ENCODE measurements around the gene UBE2L6. TPM values are rescaled to one million over a fixed set of nuclear protein-coding genes. Genes with fewer than 3 reads are reported as not detected.

UBE2L6 gene
- total RNA-seq, 1 experiment from 2014 or later: 30.4 TPM

DNA sequence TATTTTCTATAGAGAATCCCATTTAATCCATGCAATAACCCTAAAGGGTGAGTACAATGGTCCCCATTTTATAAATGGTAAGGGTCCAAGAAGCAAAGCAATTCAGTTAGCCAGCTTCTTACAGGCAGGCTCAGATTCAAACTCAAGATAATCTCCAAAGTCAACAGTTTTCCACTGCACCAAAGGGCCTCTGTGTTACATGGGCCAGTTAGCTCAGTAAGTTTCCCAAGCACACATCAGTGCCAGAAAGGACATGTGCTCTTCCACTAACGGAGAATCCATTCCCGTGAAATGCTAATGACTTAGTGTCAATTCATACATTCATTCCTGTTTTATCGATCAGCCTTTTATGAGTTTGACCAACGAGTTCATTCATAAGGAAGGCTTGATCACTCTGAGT is 63.0 kb downstream of the UBE2L6 start:
- POLR2A ChIA-PET (ENCODE audit: low non-redundant PET): no interaction called here
- no peak overlapping the region for H3K27ac ChIP-seq (ENCODE audit: low read depth, low read length, poor library complexity, severe bottlenecking)
- BruUV-seq (replicated peaks): no TSS peak

DNA sequence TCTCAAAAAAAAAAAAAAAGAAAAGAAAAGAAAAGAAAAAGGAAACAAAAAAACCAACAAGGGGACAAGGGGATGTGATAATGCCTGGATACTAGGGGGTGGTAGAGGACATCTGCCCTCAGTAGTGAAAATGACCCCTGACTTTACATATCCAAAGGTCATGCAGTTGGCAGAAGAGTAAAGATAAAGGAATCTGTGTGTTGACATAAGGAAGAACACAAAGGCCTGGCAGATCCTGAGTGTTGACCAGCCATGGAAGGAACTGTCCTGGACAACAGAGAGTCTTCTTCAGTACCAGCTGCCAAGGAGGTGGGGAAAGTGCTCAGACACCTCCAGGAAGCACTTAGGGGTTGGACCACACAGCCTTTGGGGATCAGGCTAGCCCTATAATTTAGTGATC is 64.6 kb downstream of the UBE2L6 start:
- Histone ChIP-seq H3K36me3 (ENCODE audit: insufficient read depth, low read length, poor library complexity, severe bottlenecking) (no peaks in the 10 kb centered on the region), H3K9me3 (ENCODE audit: low read depth, low read length, poor library complexity, severe bottlenecking) (no peaks in the 10 kb centered on the region), H3K27me3 (replicated peaks; ENCODE audit: insufficient read depth, low read depth, low read length, poor library complexity) (no peaks in the 10 kb centered on the region), H3K27ac (ENCODE audit: low read depth, low read length, poor library complexity, severe bottlenecking) (no peak overlapping the region), H3K4me3 (ENCODE audit: low read depth, low read length, poor library complexity, severe bottlenecking) (no peak overlapping the region), H3K4me1 (ENCODE audit: insufficient read depth, low read length, poor library complexity, severe bottlenecking) (peaks cover 16% of the 10 kb centered on the region)
- CTCF ChIA-PET: no interaction called here
- intact Hi-C loops (cut with micrococcal nuclease; ENCODE audit: unreplicated experiment): no loop called here
- TF ChIP-seq, protein P1, sequence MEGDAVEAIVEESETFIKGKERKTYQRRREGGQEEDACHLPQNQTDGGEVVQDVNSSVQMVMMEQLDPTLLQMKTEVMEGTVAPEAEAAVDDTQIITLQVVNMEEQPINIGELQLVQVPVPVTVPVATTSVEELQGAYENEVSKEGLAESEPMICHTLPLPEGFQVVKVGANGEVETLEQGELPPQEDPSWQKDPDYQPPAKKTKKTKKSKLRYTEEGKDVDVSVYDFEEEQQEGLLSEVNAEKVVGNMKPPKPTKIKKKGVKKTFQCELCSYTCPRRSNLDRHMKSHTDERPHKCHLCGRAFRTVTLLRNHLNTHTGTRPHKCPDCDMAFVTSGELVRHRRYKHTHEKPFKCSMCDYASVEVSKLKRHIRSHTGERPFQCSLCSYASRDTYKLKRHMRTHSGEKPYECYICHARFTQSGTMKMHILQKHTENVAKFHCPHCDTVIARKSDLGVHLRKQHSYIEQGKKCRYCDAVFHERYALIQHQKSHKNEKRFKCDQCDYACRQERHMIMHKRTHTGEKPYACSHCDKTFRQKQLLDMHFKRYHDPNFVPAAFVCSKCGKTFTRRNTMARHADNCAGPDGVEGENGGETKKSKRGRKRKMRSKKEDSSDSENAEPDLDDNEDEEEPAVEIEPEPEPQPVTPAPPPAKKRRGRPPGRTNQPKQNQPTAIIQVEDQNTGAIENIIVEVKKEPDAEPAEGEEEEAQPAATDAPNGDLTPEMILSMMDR (conservative IDR thresholded peaks at IDR 0.05; ENCODE audit: low read depth, low read length): no peak
- no peak for TF ChIP-seq EZH2 (IDR thresholded peaks at IDR 0.05; ENCODE audit: borderline replicate concordance, low read depth, low read length, poor library complexity, severe bottlenecking)
- POLR2A ChIA-PET (ENCODE audit: low non-redundant PET): no interaction called here
- DNase-seq (ENCODE audit: low spot score): no peak
- BruUV-seq (replicated peaks): no TSS peak

More for the DNA sequence above, 63.0 kb downstream of the UBE2L6 start:
- H3K4me1 ChIP-seq (ENCODE audit: insufficient read depth, low read length, poor library complexity, severe bottlenecking): peaks cover 12% of the 10 kb centered on the region
- H3K36me3 ChIP-seq (ENCODE audit: insufficient read depth, low read length, poor library complexity, severe bottlenecking): no peaks in the 10 kb centered on the region
- CTCF ChIA-PET: interaction anchor here (0.6 kb wide), 1 partner anchor 119 kb away, joined by 7 read pairs; no protein-coding TSS in a partner anchor
- intact Hi-C loops (cut with micrococcal nuclease; ENCODE audit: unreplicated experiment): no loop called here
- H3K4me3 ChIP-seq (ENCODE audit: low read depth, low read length, poor library complexity, severe bottlenecking): no peak overlapping the region
- no peak for TF ChIP-seq EZH2 (IDR thresholded peaks at IDR 0.05; ENCODE audit: borderline replicate concordance, low read depth, low read length, poor library complexity, severe bottlenecking)
- TF ChIP-seq, protein P1 (conservative IDR thresholded peaks at IDR 0.05; ENCODE audit: low read depth, low read length): no peak
- DNase-seq (ENCODE audit: low spot score): no peak
- H3K27me3 ChIP-seq (replicated peaks; ENCODE audit: insufficient read depth, low read depth, low read length, poor library complexity): no peaks in the 10 kb centered on the region
- no peaks in the 10 kb centered on the region for H3K9me3 ChIP-seq (ENCODE audit: low read depth, low read length, poor library complexity, severe bottlenecking)

DNA sequence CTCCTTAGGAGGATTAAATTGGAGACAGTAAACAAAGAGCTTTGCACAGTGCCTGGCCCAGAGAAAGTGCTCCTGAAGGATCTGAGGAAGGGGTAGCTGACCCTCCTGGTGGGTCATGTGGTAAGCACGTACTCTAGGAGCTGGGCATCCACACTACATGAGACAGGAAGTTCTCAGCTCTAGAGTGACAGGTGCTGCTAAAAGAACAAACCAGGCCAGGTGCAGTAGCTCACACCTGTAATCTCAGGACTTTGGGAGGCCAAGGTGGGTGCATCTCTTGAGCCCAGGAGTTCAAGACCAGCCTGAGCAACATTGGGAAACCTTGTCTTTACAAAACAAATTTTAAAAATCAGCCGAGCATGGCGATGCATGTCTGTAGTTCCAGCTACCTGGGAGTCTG is 65.1 kb downstream of the UBE2L6 start:
- no TSS peak for BruUV-seq (replicated peaks)
- Histone ChIP-seq H3K36me3 (ENCODE audit: insufficient read depth, low read length, poor library complexity, severe bottlenecking) (no peaks in the 10 kb centered on the region), H3K27me3 (replicated peaks; ENCODE audit: insufficient read depth, low read depth, low read length, poor library complexity) (no peaks in the 10 kb centered on the region), H3K4me1 (ENCODE audit: insufficient read depth, low read length, poor library complexity, severe bottlenecking) (peaks cover 16% of the 10 kb centered on the region), H3K27ac (ENCODE audit: low read depth, low read length, poor library complexity, severe bottlenecking) (no peak overlapping the region), H3K4me3 (ENCODE audit: low read depth, low read length, poor library complexity, severe bottlenecking) (no peak overlapping the region), H3K9me3 (ENCODE audit: low read depth, low read length, poor library complexity, severe bottlenecking) (no peaks in the 10 kb centered on the region)
- ChIA-PET POLR2A (ENCODE audit: low non-redundant PET) (no interaction called here), CTCF (no interaction called here)
- intact Hi-C loops (cut with micrococcal nuclease; ENCODE audit: unreplicated experiment): no loop called here
- DNase-seq (ENCODE audit: low spot score): no peak
- TF ChIP-seq, protein P1 (conservative IDR thresholded peaks at IDR 0.05; ENCODE audit: low read depth, low read length): no peak
- no peak for TF ChIP-seq EZH2 (IDR thresholded peaks at IDR 0.05; ENCODE audit: borderline replicate concordance, low read depth, low read length, poor library complexity, severe bottlenecking)
